Forelimb muscle (tissue), 1 donor: Measurements from ENCODE around the gene OR6J1. TPM values are rescaled to one million over a fixed set of nuclear protein-coding genes. Genes with fewer than 3 reads are reported as not detected.
A peak's percentile ranks its signal among the peaks of the same experiment; 100 is the strongest.
"Not testable (repeated sequence)": the region's sequence is repeated elsewhere in the genome, so short reads cannot be mapped to it uniquely, and the experiment has no call there.

Source experiments
- DNase-seq: peaks from one replicate; pipeline ENCODE4 v3.0.0-alpha.2; 2013; ENCODE audit warnings: low read depth
- polyA plus RNA-seq: library from polyadenylated mRNA; unstranded; fragments of 120-200 nt; gene quantifications from one replicate; pipeline ENCODE4 v1.2.1, GENCODE V29; 2013; ENCODE audit not compliant: insufficient read length

OR6J1 gene
- polyA plus RNA-seq: 0.13 TPM

- DNase-seq: no peak
Observed at GRCh38 chr14:22644305-22644635, at the start of gene OR6J1. OR6J1 (minus strand) TSS chr14:22644352; CDS start chr14:22634811, 9,541 bp downstream.

- no peak for DNase-seq
Observed at GRCh38 chr14:22692194-22692593, 48.0 kb upstream of the OR6J1 start.

- no peak for DNase-seq
Observed at GRCh38 chr14:22691171-22691570, 47.0 kb upstream of the OR6J1 start.

GRCh38 chr14:22689199-22689598, 45.0 kb upstream of the OR6J1 start:
- no peak for DNase-seq

GRCh38 chr14:22687969-22688368, 43.8 kb upstream of the OR6J1 start:
- DNase-seq: not testable (repeated sequence)

- not testable (repeated sequence) for DNase-seq
Observed at GRCh38 chr14:22686176-22686611, 42.0 kb upstream of the OR6J1 start.

GRCh38 chr14:22685467-22685866, 41.3 kb upstream of the OR6J1 start:
- DNase-seq: no peak

GRCh38 chr14:22683428-22683827, 39.3 kb upstream of the OR6J1 start:
- DNase-seq: not testable (repeated sequence)

GRCh38 chr14:22678221-22678620, 34.1 kb upstream of the OR6J1 start:
- DNase-seq: no peak

- not testable (repeated sequence) for DNase-seq
Observed at GRCh38 chr14:22677551-22677950, 33.4 kb upstream of the OR6J1 start.

- DNase-seq: no peak
Observed at GRCh38 chr14:22671622-22672021, 27.5 kb upstream of the OR6J1 start.

GRCh38 chr14:22668863-22669262, 24.7 kb upstream of the OR6J1 start:
- no peak for DNase-seq

- DNase-seq: no peak
Observed at GRCh38 chr14:22668417-22668816, 24.3 kb upstream of the OR6J1 start.

GRCh38 chr14:22667881-22668280, 23.7 kb upstream of the OR6J1 start:
- no peak for DNase-seq

GRCh38 chr14:22666203-22666893, 22.2 kb upstream of the OR6J1 start:
- DNase-seq: no peak

GRCh38 chr14:22664261-22664660, 20.1 kb upstream of the OR6J1 start:
- DNase-seq: no peak

GRCh38 chr14:22660654-22661053, 16.5 kb upstream of the OR6J1 start:
- DNase-seq: no peak

GRCh38 chr14:22658946-22659345, 14.8 kb upstream of the OR6J1 start:
- no peak for DNase-seq

GRCh38 chr14:22657861-22658260, 13.7 kb upstream of the OR6J1 start:
- no peak for DNase-seq

GRCh38 chr14:22656945-22657731, 13.0 kb upstream of the OR6J1 start:
- DNase-seq: no peak

- no peak for DNase-seq
Observed at GRCh38 chr14:22656226-22656625, 12.1 kb upstream of the OR6J1 start.

- peak; percentile 17 for DNase-seq
Observed at GRCh38 chr14:22653012-22653621, 9.0 kb upstream of the OR6J1 start.

- no peak for DNase-seq
Observed at GRCh38 chr14:22651586-22651985, 7.4 kb upstream of the OR6J1 start.
